Measurements from ENCODE around the gene TSPAN18.
A peak's percentile ranks its signal among the peaks of the same experiment; 100 is the strongest.

The TSPAN18 gene

DNA sequence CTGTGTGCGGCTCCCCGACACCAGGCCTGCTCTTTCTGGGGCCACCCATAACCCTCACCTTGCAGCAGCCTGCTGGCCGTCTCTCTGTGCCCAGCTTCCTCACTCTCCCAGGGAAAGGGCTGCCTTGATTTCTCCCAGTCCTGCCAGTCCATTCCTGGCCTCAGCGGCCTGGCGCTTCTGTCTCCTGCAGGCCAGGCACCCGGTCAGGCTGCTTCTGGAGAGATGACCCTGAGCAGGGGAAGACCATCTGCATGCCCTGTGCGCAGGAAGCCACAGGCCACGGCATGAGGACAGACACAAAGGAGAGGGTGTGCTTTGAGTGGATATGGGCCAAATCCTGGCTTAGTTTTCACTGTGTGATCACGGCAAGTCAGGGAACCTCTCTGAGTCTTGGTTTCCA lies 86.2 kb downstream of the TSPAN18 start:
- no peak for DNase-seq
- Mint-ChIP-seq H3K27me3 (ENCODE audit: low read depth, poor library complexity) (peaks cover 9% of the 10 kb centered on the region), H3K9me3 (peaks cover 5% of the 10 kb centered on the region), H3K27ac (no peak overlapping the region), H3K36me3 (ENCODE audit: low read depth) (peaks cover 6% of the 10 kb centered on the region), H3K4me1 (peaks cover 41% of the 10 kb centered on the region), H3K4me3 (no peak overlapping the region)
- TF ChIP-seq, protein P1, sequence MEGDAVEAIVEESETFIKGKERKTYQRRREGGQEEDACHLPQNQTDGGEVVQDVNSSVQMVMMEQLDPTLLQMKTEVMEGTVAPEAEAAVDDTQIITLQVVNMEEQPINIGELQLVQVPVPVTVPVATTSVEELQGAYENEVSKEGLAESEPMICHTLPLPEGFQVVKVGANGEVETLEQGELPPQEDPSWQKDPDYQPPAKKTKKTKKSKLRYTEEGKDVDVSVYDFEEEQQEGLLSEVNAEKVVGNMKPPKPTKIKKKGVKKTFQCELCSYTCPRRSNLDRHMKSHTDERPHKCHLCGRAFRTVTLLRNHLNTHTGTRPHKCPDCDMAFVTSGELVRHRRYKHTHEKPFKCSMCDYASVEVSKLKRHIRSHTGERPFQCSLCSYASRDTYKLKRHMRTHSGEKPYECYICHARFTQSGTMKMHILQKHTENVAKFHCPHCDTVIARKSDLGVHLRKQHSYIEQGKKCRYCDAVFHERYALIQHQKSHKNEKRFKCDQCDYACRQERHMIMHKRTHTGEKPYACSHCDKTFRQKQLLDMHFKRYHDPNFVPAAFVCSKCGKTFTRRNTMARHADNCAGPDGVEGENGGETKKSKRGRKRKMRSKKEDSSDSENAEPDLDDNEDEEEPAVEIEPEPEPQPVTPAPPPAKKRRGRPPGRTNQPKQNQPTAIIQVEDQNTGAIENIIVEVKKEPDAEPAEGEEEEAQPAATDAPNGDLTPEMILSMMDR (IDR thresholded peaks at IDR 0.05) = no peak

DNA sequence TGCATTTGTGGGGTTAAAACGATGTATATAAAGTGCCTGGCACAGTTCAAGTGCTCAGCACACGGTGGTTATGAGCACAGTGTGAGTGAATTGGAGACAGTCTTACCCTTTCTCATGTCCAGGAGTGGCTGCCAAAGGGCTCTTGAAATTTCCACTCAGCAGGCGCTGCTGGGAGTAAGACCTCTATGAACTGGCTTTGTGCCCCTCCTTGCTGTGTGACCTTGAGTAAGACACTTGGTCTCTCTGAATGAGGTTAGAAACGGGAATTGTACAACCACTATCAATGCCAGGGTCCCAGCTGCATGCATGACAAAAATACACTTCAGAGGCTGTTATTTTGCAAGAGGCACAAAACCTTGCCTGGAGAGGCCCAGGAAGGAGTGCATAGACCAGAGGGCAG lies 86.6 kb downstream of the TSPAN18 start:
- TF ChIP-seq, protein P1 (IDR thresholded peaks at IDR 0.05) = no peak
- H3K4me3 Mint-ChIP-seq = no peak overlapping the region

DNA sequence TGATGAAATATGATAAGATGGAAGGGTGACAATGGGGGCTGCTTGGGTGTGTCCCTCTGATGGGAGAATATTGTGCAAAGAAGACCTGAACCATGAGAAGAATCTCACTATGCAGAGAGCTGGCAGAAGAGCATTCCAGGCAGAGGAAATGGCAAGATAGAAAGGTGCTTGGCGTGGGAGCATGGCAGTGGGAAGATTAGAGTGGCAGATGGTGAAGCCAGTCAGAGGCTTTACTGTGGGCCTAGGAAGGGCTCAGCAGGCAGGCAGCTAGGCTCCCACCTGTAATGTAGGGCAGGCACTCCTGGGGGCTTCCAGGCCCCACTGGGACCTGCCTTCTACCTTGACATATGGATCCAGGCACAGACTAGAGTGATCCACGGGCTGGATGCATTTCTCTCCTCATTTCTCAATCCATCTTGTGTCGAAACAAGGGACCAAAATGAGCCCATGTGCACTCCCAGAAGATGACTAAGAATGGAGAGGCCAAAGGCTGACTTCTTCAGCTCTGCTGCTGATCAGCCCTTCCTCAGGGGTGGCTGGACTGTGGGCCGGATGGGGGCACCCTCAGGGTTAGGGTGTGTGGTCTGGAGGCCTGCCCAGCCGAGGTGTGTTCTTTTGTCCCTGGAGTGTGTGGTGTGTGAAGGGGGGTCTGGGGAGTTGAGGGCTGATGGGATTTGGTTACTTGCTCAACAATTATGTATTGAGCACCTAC lies 88.3 kb downstream of the TSPAN18 start:
- Mint-ChIP-seq H3K9me3 (peaks cover 5% of the 10 kb centered on the region), H3K36me3 (ENCODE audit: low read depth) (peaks cover 6% of the 10 kb centered on the region), H3K4me3 (no peak overlapping the region), H3K27ac (peak overlapping the region; percentile 86), H3K27me3 (ENCODE audit: low read depth, poor library complexity) (peaks cover 13% of the 10 kb centered on the region), H3K4me1 (peaks cover 37% of the 10 kb centered on the region)
- DNase-seq = no peak
- TF ChIP-seq, protein P1 (IDR thresholded peaks at IDR 0.05) = no peak

More for the DNA sequence above, 86.6 kb downstream of the TSPAN18 start:
- peaks cover 38% of the 10 kb centered on the region for H3K4me1 Mint-ChIP-seq
- peaks cover 5% of the 10 kb centered on the region for H3K9me3 Mint-ChIP-seq
- peaks cover 6% of the 10 kb centered on the region for H3K36me3 Mint-ChIP-seq (ENCODE audit: low read depth)
- peaks cover 11% of the 10 kb centered on the region for H3K27me3 Mint-ChIP-seq (ENCODE audit: low read depth, poor library complexity)
- no peak for DNase-seq
- H3K27ac Mint-ChIP-seq = no peak overlapping the region

DNA sequence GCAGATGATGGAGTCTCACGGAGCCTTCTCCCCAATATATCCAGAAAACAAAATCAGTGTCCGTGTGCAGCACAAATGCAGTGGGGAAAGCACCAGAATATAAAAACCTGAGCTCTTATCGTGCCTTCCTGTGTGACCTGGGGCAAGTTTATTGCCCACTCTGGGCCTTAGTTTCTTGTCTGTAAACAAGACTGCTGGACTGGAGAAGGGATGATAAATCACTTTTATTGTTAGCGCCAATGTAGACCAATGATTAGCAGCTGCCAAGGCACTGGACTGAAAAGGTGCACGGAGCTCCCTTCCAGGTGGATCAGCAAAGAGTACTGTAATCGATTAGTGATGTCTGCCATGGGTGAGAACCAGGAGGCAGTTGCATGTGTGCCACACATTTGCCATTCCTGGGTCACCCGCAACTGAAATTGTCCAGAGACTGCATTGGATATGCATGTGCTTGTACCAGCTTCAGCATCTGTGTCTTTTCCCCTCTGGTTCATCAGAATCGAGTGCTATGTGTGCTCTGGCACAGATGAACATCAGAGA lies 89.2 kb downstream of the TSPAN18 start:
- Mint-ChIP-seq H3K27ac (no peak overlapping the region), H3K27me3 (ENCODE audit: low read depth, poor library complexity) (peaks cover 13% of the 10 kb centered on the region), H3K36me3 (ENCODE audit: low read depth) (peaks cover 6% of the 10 kb centered on the region), H3K9me3 (peaks cover 5% of the 10 kb centered on the region), H3K4me3 (no peak overlapping the region), H3K4me1 (peaks cover 37% of the 10 kb centered on the region)
- DNase-seq = no peak
- TF ChIP-seq, protein P1 (IDR thresholded peaks at IDR 0.05) = no peak

DNA sequence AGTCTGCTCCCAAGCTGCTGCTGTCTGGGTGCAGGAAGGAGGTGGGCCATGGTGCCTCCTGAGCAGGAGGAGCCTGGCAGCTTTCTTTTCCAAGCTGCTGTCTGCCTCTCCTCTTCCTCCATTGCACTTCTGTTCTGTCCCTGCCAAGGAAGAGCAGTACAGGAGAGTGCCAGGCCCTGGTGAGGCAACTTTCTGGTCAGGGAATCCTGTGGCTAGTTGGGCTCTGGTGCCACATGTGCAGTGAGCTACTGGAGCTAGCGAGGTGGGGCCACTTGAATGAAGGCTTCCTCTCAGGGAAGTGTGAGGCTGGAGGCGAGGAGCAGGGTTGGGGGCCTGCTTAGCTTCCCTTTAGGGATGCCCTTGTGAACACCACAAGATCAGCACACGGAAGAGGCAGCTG lies 90.0 kb downstream of the TSPAN18 start:
- Mint-ChIP-seq H3K27me3 (ENCODE audit: low read depth, poor library complexity) (peaks cover 13% of the 10 kb centered on the region), H3K27ac (peak overlapping the region; percentile 77), H3K9me3 (peaks cover 5% of the 10 kb centered on the region), H3K4me1 (peaks cover 37% of the 10 kb centered on the region), H3K4me3 (no peak overlapping the region), H3K36me3 (ENCODE audit: low read depth) (peaks cover 6% of the 10 kb centered on the region)
- no peak for DNase-seq
- TF ChIP-seq, protein P1 (IDR thresholded peaks at IDR 0.05) = no peak

Data from nephron progenitor cell (in vitro differentiated cells).